Peyer's patch (tissue), 4 donors: Measurements from ENCODE around the gene MAP2K2. TPM values are rescaled to one million over a fixed set of nuclear protein-coding genes. Genes with fewer than 3 reads are reported as not detected.
A peak's percentile ranks its signal among the peaks of the same experiment; 100 is the strongest.

Experiments
- DNase-seq, 3 donors: peaks; one replicate each; pipeline ENCODE4 v3.0.0-alpha.2; 2017 to 2019
- H3K27ac ChIP-seq, 4 donors: fragments of 200-600 bp; sonication (generic); one replicate each; pipeline ENCODE4 v1.5.1; 2016 to 2019
- H3K27me3 ChIP-seq, 2 donors: fragments of 200-600 bp; sonication (generic); one replicate each; pipeline ENCODE4 v1.5.1; 2019
- H3K36me3 ChIP-seq, 3 donors: fragments of 200-600 bp; sonication (generic); one replicate each; pipeline ENCODE4 v1.5.1; 2016 to 2019
- H3K4me1 ChIP-seq, 4 donors: fragments of 200-600 bp; sonication (generic); one replicate each; pipeline ENCODE4 v1.5.1; 2016 to 2019
- H3K4me3 ChIP-seq, 4 donors: fragments of 200-600 bp; sonication (generic); 1 replicate in 3 of 4; 2 replicates in 1 of 4; pipeline ENCODE4 v1.5.1; 2016 to 2019; ENCODE audit warnings: mild to moderate bottlenecking in 1 of 4
- H3K9me3 ChIP-seq, 4 donors: fragments of 200-600 bp; sonication (generic); one replicate each; pipeline ENCODE4 v1.5.1; 2016 to 2019; ENCODE audit warnings: mild to moderate bottlenecking in 1 of 4
- POLR2A ChIP-seq, 2 donors: fragments of 450-650 bp; IDR thresholded peaks; one replicate each; pipeline ENCODE4 v1.5.1; 2017; ENCODE audit warnings: antibody characterized with exemption in 2 of 2, mild to moderate bottlenecking in 2 of 2, moderate library complexity in 2 of 2
- total RNA-seq, 4 donors: library from RNA; depleted of rRNA; stranded (reverse); fragments of >200 nt; gene quantifications; one replicate each; pipeline ENCODE4 v1.1.0, GENCODE V29; 2016
- TF ChIP-seq, protein P1 (sequence below), 6 experiments: fragments of 450-650 bp in 4 of 6; fragments of 200-600 bp in 2 of 6; sonication (generic) in 1 of 6; IDR thresholded peaks; one replicate each; pipeline ENCODE4 v1.5.1; 2017 to 2019; ENCODE audit warnings: antibody characterized with exemption in 6 of 6, mild to moderate bottlenecking in 3 of 6, moderate library complexity in 1 of 6

Gene MAP2K2
- 100 to 1,000 TPM; 168 to 283 (median 220) TPM for total RNA-seq

- H3K27me3 ChIP-seq = no peaks in the 10 kb centered on the region
- TF ChIP-seq, protein P1, sequence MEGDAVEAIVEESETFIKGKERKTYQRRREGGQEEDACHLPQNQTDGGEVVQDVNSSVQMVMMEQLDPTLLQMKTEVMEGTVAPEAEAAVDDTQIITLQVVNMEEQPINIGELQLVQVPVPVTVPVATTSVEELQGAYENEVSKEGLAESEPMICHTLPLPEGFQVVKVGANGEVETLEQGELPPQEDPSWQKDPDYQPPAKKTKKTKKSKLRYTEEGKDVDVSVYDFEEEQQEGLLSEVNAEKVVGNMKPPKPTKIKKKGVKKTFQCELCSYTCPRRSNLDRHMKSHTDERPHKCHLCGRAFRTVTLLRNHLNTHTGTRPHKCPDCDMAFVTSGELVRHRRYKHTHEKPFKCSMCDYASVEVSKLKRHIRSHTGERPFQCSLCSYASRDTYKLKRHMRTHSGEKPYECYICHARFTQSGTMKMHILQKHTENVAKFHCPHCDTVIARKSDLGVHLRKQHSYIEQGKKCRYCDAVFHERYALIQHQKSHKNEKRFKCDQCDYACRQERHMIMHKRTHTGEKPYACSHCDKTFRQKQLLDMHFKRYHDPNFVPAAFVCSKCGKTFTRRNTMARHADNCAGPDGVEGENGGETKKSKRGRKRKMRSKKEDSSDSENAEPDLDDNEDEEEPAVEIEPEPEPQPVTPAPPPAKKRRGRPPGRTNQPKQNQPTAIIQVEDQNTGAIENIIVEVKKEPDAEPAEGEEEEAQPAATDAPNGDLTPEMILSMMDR (IDR thresholded peaks at IDR 0.05) = peak in 3 of 6 experiments; percentile 27 to 43 (median 38)
- peak; percentile 77 to 84 for TF ChIP-seq POLR2A (IDR thresholded peaks at IDR 0.05)
- peak within 1 kb of the TSS; percentile 89 to 98 (median 93) for H3K4me3 ChIP-seq
- H3K4me1 ChIP-seq = peaks cover 0 to 35% (median 13%) of the 10 kb centered on the region in 4 donors
- peaks cover 0 to 9% (median 0%) of the 10 kb centered on the region in 3 donors for H3K36me3 ChIP-seq
- no peaks in the 10 kb centered on the region for H3K9me3 ChIP-seq
- peak within 1 kb of the TSS; percentile 53 to 90 (median 78) for H3K27ac ChIP-seq
- DNase-seq = peak; percentile 90 to 98 (median 97)
Observed at GRCh38 chr19:4123615-4124568, at the start of gene MAP2K2. TSS of gene MAP2K2 (minus strand) at chr19:4124122. CDS start at chr19:4123875, 247 bp downstream.

GRCh38 chr19:4172861-4173473, 49.0 kb upstream of the MAP2K2 start:
- H3K4me3 ChIP-seq = no peak overlapping the region
- H3K27ac ChIP-seq = peak overlapping the region in 1 of 4 donors; percentile 50
- peaks cover 0 to 6% (median 0%) of the 10 kb centered on the region in 4 donors for H3K9me3 ChIP-seq
- peaks cover 0 to 16% (median 0%) of the 10 kb centered on the region in 4 donors for H3K4me1 ChIP-seq
- peak; percentile 21 to 84 (median 72) for DNase-seq
- no peaks in the 10 kb centered on the region for H3K27me3 ChIP-seq
- peak in 1 of 2 donors; percentile 35 for TF ChIP-seq POLR2A (IDR thresholded peaks at IDR 0.05)
- TF ChIP-seq, protein P1 (IDR thresholded peaks at IDR 0.05) = no peak
- peaks cover 0 to 36% (median 0%) of the 10 kb centered on the region in 3 donors for H3K36me3 ChIP-seq

DNA sequence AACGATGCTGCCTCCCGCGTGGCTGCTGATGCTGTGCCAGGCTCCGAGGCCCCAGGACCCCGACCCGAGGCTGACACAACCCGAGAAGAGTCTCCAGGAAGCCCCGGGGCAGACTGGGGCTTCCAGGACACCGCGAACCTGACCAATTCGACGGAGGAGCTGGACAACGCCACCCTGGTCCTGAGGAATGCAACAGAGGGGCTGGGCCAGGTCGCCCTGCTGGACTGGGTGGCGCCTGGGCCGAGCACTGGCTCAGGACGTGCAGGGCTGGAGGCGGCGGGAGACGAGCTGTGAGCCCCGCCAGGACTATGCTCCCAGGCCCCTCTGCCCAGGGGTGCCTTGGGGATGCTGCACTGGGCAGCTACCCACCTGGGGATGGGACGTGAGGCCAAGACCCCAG, 47.8 kb upstream of the MAP2K2 start:
- Histone ChIP-seq H3K9me3 (peaks cover 0 to 6% (median 0%) of the 10 kb centered on the region in 4 donors), H3K4me1 (peaks cover 0 to 16% (median 0%) of the 10 kb centered on the region in 4 donors), H3K27me3 (no peaks in the 10 kb centered on the region), H3K36me3 (peaks cover 0 to 31% (median 0%) of the 10 kb centered on the region in 3 donors), H3K4me3 (no peak overlapping the region), H3K27ac (no peak overlapping the region)
- DNase-seq = no peak
- TF ChIP-seq, protein P1 (IDR thresholded peaks at IDR 0.05) = no peak
- TF ChIP-seq POLR2A (IDR thresholded peaks at IDR 0.05) = no peak

- TF ChIP-seq POLR2A (IDR thresholded peaks at IDR 0.05) = no peak
- TF ChIP-seq, protein P1 (IDR thresholded peaks at IDR 0.05) = no peak
- no peaks in the 10 kb centered on the region for H3K27me3 ChIP-seq
- H3K27ac ChIP-seq = no peak overlapping the region
- no peak for DNase-seq
- no peak overlapping the region for H3K4me3 ChIP-seq
- H3K9me3 ChIP-seq = no peaks in the 10 kb centered on the region
- H3K4me1 ChIP-seq = no peaks in the 10 kb centered on the region
- H3K36me3 ChIP-seq = peaks cover 0 to 20% (median 0%) of the 10 kb centered on the region in 3 donors
Observed at GRCh38 chr19:4164262-4164661, 40.3 kb upstream of the MAP2K2 start.

GRCh38 chr19:4161415-4162077, 37.6 kb upstream of the MAP2K2 start:
- Histone ChIP-seq H3K9me3 (no peaks in the 10 kb centered on the region), H3K27me3 (no peaks in the 10 kb centered on the region), H3K36me3 (peaks cover 0 to 16% (median 0%) of the 10 kb centered on the region in 3 donors)

More at GRCh38 chr19:4161415-4162077, 37.6 kb upstream of the MAP2K2 start:
- DNase-seq = no peak
- no peak for TF ChIP-seq POLR2A (IDR thresholded peaks at IDR 0.05)
- TF ChIP-seq, protein P1 (IDR thresholded peaks at IDR 0.05) = no peak
- no peak overlapping the region for H3K4me3 ChIP-seq
- no peaks in the 10 kb centered on the region for H3K4me1 ChIP-seq
- H3K27ac ChIP-seq = no peak overlapping the region
